SK-N-SH treated with all-trans-retinoic acid at 6 μM for 48 hours (cell line): Measurements from ENCODE around the gene PRAMEF11.

ENCODE experiments used
- ATAC-seq: fragments of 200-7000 bp; cut with Tn5 transposase; 3 replicates; pipeline ENCODE4 v1.9.1; 2020; ENCODE audit warnings: mild to moderate bottlenecking, moderate library complexity
- ARNTL ChIP-seq: fragments of 450-650 bp; formaldehyde crosslinking; IDR thresholded peaks from 2 replicates; pipeline ENCODE4 v1.5.0; 2020; ENCODE audit warnings: low read depth, mild to moderate bottlenecking, moderate library complexity, borderline replicate concordance
- BACH2 ChIP-seq: fragments of 250-450 bp; sonication (Bioruptor Pico); IDR thresholded peaks from 2 replicates; pipeline ENCODE4 v1.9.0; 2021; ENCODE audit warnings: mild to moderate bottlenecking, borderline replicate concordance
- CSDC2 ChIP-seq: fragments of 250-450 bp; sonication (Bioruptor Pico); IDR thresholded peaks from 2 replicates; pipeline ENCODE4 v1.5.0; 2020; ENCODE audit warnings: mild to moderate bottlenecking, moderate library complexity
- ESRRG ChIP-seq: fragments of 250-450 bp; sonication (Bioruptor Pico); IDR thresholded peaks from 2 replicates; pipeline ENCODE4 v1.6.1; 2021; ENCODE audit warnings: mild to moderate bottlenecking
- GLIS3 ChIP-seq: fragments of 250-450 bp; sonication (Bioruptor Pico); IDR thresholded peaks from 2 replicates; pipeline ENCODE4 v1.5.0; 2020; ENCODE audit warnings: mild to moderate bottlenecking, moderate library complexity
- ISL1 ChIP-seq: fragments of 250-450 bp; sonication (Bioruptor Pico); IDR thresholded peaks from 2 replicates; pipeline ENCODE4 v2.1.2; 2022; ENCODE audit warnings: mild to moderate bottlenecking, moderate library complexity
- PATZ1 ChIP-seq: fragments of 250-450 bp; sonication (Bioruptor Pico); IDR thresholded peaks from 2 replicates; pipeline ENCODE4 v1.8.0; 2020; ENCODE audit warnings: mild to moderate bottlenecking, moderate library complexity, borderline replicate concordance
- POU6F1 ChIP-seq: fragments of 250-450 bp; sonication (Bioruptor Pico); IDR thresholded peaks from 2 replicates; pipeline ENCODE4 v1.8.0; 2021; ENCODE audit warnings: low read depth, mild to moderate bottlenecking, moderate library complexity, borderline replicate concordance
- PPARA ChIP-seq: fragments of 250-450 bp; sonication (Bioruptor Pico); IDR thresholded peaks from 2 replicates; pipeline ENCODE4 v1.5.0; 2020; ENCODE audit warnings: mild to moderate bottlenecking, borderline replicate concordance
- RARB ChIP-seq: fragments of 250-450 bp; sonication (Bioruptor Pico); IDR thresholded peaks from 2 replicates; pipeline ENCODE4 v1.8.0; 2021; ENCODE audit warnings: mild to moderate bottlenecking, moderate library complexity
- SNAI2 ChIP-seq: fragments of 250-450 bp; sonication (Bioruptor Pico); IDR thresholded peaks from 2 replicates; pipeline ENCODE4 v1.5.0; 2020; ENCODE audit warnings: mild to moderate bottlenecking, moderate library complexity
- TCF4 ChIP-seq: fragments of 250-450 bp; sonication (Bioruptor Pico); IDR thresholded peaks from 2 replicates; pipeline ENCODE4 v1.8.0; 2021; ENCODE audit warnings: mild to moderate bottlenecking, moderate library complexity, borderline replicate concordance
- TOX ChIP-seq: fragments of 250-450 bp; sonication (Bioruptor Pico); IDR thresholded peaks from 2 replicates; pipeline ENCODE4 v1.8.0; 2021; ENCODE audit warnings: mild to moderate bottlenecking, moderate library complexity, borderline replicate concordance
- TSHZ2 ChIP-seq: fragments of 250-450 bp; sonication (Bioruptor Pico); IDR thresholded peaks from 2 replicates; pipeline ENCODE4 v1.5.0; 2020; ENCODE audit warnings: mild to moderate bottlenecking, moderate library complexity
- ZC3H10 ChIP-seq: fragments of 250-450 bp; sonication (Bioruptor Pico); IDR thresholded peaks from 2 replicates; pipeline ENCODE4 v1.5.1; 2021; ENCODE audit warnings: mild to moderate bottlenecking, moderate library complexity
- ZFP3 ChIP-seq: fragments of 250-450 bp; sonication (Bioruptor Pico); IDR thresholded peaks from 2 replicates; pipeline ENCODE4 v1.5.0; 2020; ENCODE audit warnings: mild to moderate bottlenecking, moderate library complexity
- ZFP30 ChIP-seq: fragments of 450-650 bp; formaldehyde crosslinking; IDR thresholded peaks from 2 replicates; pipeline ENCODE4 v1.5.0; 2022; ENCODE audit warnings: mild to moderate bottlenecking, moderate library complexity
- ZNF565 ChIP-seq: fragments of 450-650 bp; formaldehyde crosslinking; conservative IDR thresholded peaks from 2 replicates; pipeline ENCODE4 v1.5.0; 2020; ENCODE audit warnings: low read depth, mild to moderate bottlenecking, moderate library complexity
- ZNF70 ChIP-seq: fragments of 450-650 bp; formaldehyde crosslinking; IDR thresholded peaks from 2 replicates; pipeline ENCODE4 v1.5.0; 2020; ENCODE audit warnings: mild to moderate bottlenecking, moderate library complexity
- ZNF8 ChIP-seq: fragments of 450-650 bp; formaldehyde crosslinking; IDR thresholded peaks from 2 replicates; pipeline ENCODE4 v1.5.0; 2020; ENCODE audit warnings: mild to moderate bottlenecking, moderate library complexity

PRAMEF11 gene

DNA sequence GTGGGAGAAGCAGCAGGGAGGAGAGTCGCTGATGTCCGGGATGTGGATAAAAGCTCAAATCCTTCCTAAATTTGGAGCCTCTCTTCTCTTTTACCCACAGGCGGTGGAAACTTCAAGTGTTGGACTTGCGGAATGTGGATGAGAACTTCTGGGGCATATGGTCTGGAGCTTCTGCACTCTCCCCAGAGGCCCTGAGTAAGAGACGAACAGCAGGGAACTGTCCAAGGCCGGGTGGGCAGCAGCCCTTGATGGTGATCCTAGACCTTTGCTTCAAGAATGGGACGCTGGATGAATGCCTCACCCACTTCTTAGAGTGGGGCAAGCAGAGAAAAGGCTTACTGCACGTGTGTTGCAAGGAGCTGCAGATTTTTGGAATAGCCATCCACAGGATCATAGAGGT, 55.8 kb downstream of the PRAMEF11 start (continued):
- TF ChIP-seq TSHZ2 (CRISPR knock-in tag) (no peak), ZC3H10 (CRISPR knock-in tag) (no peak)

DNA sequence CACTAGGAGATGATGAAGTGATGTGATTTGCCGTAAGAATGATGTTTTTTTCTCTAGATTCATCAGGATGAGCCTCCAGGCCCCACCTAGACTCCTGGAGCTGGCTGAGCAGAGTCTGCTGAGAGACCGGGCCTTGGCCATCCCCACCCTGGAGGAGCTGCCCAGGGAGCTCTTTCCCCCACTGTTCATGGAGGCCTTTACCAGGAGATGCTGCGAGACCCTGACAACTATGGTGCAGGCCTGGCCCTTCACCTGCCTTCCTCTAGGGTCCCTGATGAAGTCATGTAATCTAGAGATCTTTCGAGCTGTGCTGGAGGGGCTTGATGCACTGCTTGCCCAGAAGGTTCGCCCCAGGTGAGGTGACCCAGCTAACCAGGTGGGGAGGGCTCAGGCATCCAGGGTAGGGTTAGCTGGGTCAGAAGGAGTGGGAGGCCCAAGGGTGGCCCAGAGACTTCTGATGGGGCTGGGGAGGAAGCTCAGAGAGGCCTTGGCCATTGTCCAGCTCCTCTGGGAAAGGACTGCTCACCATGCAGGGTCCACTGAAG, 56.3 kb downstream of the PRAMEF11 start:
- TF ChIP-seq ZNF70 (CRISPR knock-in tag) (no peak), PPARA (CRISPR knock-in tag) (no peak), BACH2 (CRISPR knock-in tag) (no peak), PATZ1 (CRISPR knock-in tag) (no peak), ZFP3 (CRISPR knock-in tag) (no peak), ZNF8 (no peak), ARNTL (CRISPR knock-in tag) (no peak), ZNF565 (CRISPR knock-in tag) (no peak), POU6F1 (CRISPR knock-in tag) (no peak), ZC3H10 (CRISPR knock-in tag) (no peak), ISL1 (CRISPR knock-in tag) (no peak), ESRRG (no peak), RARB (no peak), SNAI2 (CRISPR knock-in tag) (no peak), TOX (CRISPR knock-in tag) (no peak), TCF4 (CRISPR knock-in tag) (no peak), CSDC2 (CRISPR knock-in tag) (no peak), TSHZ2 (CRISPR knock-in tag) (no peak), ZFP30 (CRISPR knock-in tag) (no peak), GLIS3 (CRISPR knock-in tag) (no peak)

More for the DNA sequence above, 56.3 kb downstream of the PRAMEF11 start:
- no peak for ATAC-seq
